Fibroblast of lung (primary cell): ENCODE measurements around the gene FRMPD3. TPM values are rescaled to one million over a fixed set of nuclear protein-coding genes. Genes with fewer than 3 reads are reported as not detected.

Experiments used
- DNase-seq, 2 donors: peaks; one replicate each; pipeline versions ENCODE4 v3.0.0 to v3.0.0-alpha.2; 2010; ENCODE audit warnings: low read depth in 2 of 2
- H2AFZ ChIP-seq: 2 replicates; pipeline ENCODE4 v1.5.1; 2012; ENCODE audit warnings: low read length, control low read depth, inconsistent platforms
- H3K27ac ChIP-seq: 2 replicates; pipeline ENCODE4 v1.5.1; 2011; ENCODE audit warnings: low read length, control low read depth; ENCODE audit not compliant: insufficient read depth
- H3K27me3 ChIP-seq: 2 replicates; pipeline ENCODE4 v1.5.1; 2011; ENCODE audit warnings: mild to moderate bottlenecking, low read length; ENCODE audit not compliant: control insufficient read depth, insufficient read depth
- H3K36me3 ChIP-seq: 2 replicates; pipeline ENCODE4 v1.5.1; 2011; ENCODE audit warnings: low read length; ENCODE audit not compliant: control insufficient read depth, insufficient read depth
- H3K4me1 ChIP-seq: 2 replicates; pipeline ENCODE4 v1.5.1; 2011; ENCODE audit warnings: low read length; ENCODE audit not compliant: control insufficient read depth, insufficient read depth; ENCODE audit errors: extremely low read depth
- H3K4me2 ChIP-seq: 2 replicates; pipeline ENCODE4 v1.5.1; 2011; ENCODE audit warnings: low read length, control low read depth; ENCODE audit not compliant: insufficient read depth; ENCODE audit errors: extremely low read depth
- H3K4me3 ChIP-seq, 4 experiments: fragments of 200-600 bp in 1 of 4; sonication (generic) in 1 of 4; replicated peaks in 1 of 4; 2 replicates each; pipeline ENCODE4 v1.5.1; 2011 to 2016; ENCODE audit warnings: low read length in 4 of 4, low read depth in 3 of 4, mild to moderate bottlenecking in 3 of 4, control low read depth in 2 of 4, inconsistent platforms in 1 of 4, mixed read lengths in 1 of 4; ENCODE audit not compliant: insufficient read depth in 1 of 4; ENCODE audit errors: control extremely low read depth in 1 of 4
- H3K79me2 ChIP-seq: 2 replicates; pipeline ENCODE4 v1.5.1; 2012; ENCODE audit warnings: mild to moderate bottlenecking, low read length, inconsistent platforms; ENCODE audit not compliant: control insufficient read depth, insufficient read depth
- H3K9ac ChIP-seq: 2 replicates; pipeline ENCODE4 v1.5.1; 2011; ENCODE audit warnings: mild to moderate bottlenecking, low read length, control low read depth; ENCODE audit not compliant: insufficient read depth
- H3K9me3 ChIP-seq: 2 replicates; pipeline ENCODE4 v1.5.1; 2012; ENCODE audit warnings: low read depth, low read length; ENCODE audit not compliant: control insufficient read depth, insufficient read depth
- H4K20me1 ChIP-seq: 2 replicates; pipeline ENCODE4 v1.5.1; 2011; ENCODE audit warnings: low read length; ENCODE audit not compliant: control insufficient read depth, insufficient read depth; ENCODE audit errors: extremely low read depth
- CTCF ChIP-seq, 2 donors: IDR thresholded peaks in 1 of 2; conservative IDR thresholded peaks in 1 of 2; 1 replicate in 1 of 2; 2 replicates in 1 of 2; pipeline ENCODE4 v1.5.1; 2011 to 2012; ENCODE audit warnings: low read length in 2 of 2, control low read depth in 1 of 2, inconsistent platforms in 1 of 2, low read depth in 1 of 2, mild to moderate bottlenecking in 1 of 2
- EZH2 ChIP-seq: IDR thresholded peaks from 2 replicates; pipeline ENCODE4 v1.5.1; 2012; ENCODE audit warnings: low read length, control low read depth, mild to moderate bottlenecking; ENCODE audit errors: missing control alignments
- polyA plus RNA-seq, 2 donors: library from polyadenylated mRNA; depleted of rRNA in 1 of 2; stranded (reverse) in 1 of 2; unstranded in 1 of 2; fragments of >200 nt; gene quantifications; 2 replicates each; pipeline ENCODE4 v1.2.1, GENCODE V29; 2011 to 2012; ENCODE audit warnings: missing spikeins in 1 of 2
- total RNA-seq: library from RNA; depleted of rRNA; stranded (reverse); fragments of >200 nt; gene quantifications from 2 replicates; pipeline ENCODE4 v1.2.1, GENCODE V29; 2014

FRMPD3 gene
- total and polyA plus RNA-seq, 2 donors (not counting 1 experiment from before 2014, with no cell fraction given): 0.05 TPM; not detected in 1

- Histone ChIP-seq H3K4me3 (no peak overlapping the region), H3K79me2 (no peaks in the 10 kb centered on the region), H4K20me1 (no peaks in the 10 kb centered on the region), H3K4me2 (no peak overlapping the region), H3K9ac (no peak overlapping the region), H3K36me3 (no peaks in the 10 kb centered on the region), H2AFZ (no peak overlapping the region), H3K27me3 (no peaks in the 10 kb centered on the region), H3K4me1 (no peaks in the 10 kb centered on the region), H3K27ac (no peak overlapping the region), H3K9me3 (no peaks in the 10 kb centered on the region)
- TF ChIP-seq CTCF (conservative IDR thresholded peaks at IDR 0.05 in 1 of 2, IDR thresholded peaks at IDR 0.05 in 1 of 2; ENCODE audit: low read depth in 1 of 2, low read length in 2 of 2): no peak
- TF ChIP-seq EZH2: no peak
- no peak for DNase-seq
Observed at GRCh38 chrX:107496786-107497185, 47.3 kb downstream of the FRMPD3 start.

Other genes starting within 250 kb of the FRMPD3 start
- gene NUP62CL, start 243.2 kb upstream of the FRMPD3 start, total RNA-seq: under 0.01 TPM in 1 of 2 replicates, not detected in the other
- not detected in 2 replicates for gene NUP62CL, start 243.2 kb upstream of the FRMPD3 start, polyA plus RNA-seq
- gene DNAAF6, start 243.0 kb upstream of the FRMPD3 start, total RNA-seq: not detected in 2 replicates
- gene DNAAF6, start 243.0 kb upstream of the FRMPD3 start, polyA plus RNA-seq: not detected in 2 replicates
- gene PRPS1, start 178.9 kb downstream of the FRMPD3 start, total RNA-seq: 14.4 and 17.0 TPM in 2 replicates
- gene PRPS1, start 178.9 kb downstream of the FRMPD3 start, polyA plus RNA-seq: 56.8 and 104 TPM in 2 replicates